Naive B cell (primary cell): ENCODE measurements around the gene ROBO3. TPM values are rescaled to one million over a fixed set of nuclear protein-coding genes. Genes with fewer than 3 reads are reported as not detected.

ENCODE experiments used
- ATAC-seq, 2 donors: fragments of 150-1000 bp; cut with Tn5 transposase; 2 replicates each; pipeline ENCODE4 v1.10.0; 2021; ENCODE audit warnings: low read depth in 2 of 2, mild to moderate bottlenecking in 2 of 2, moderate library complexity in 2 of 2
- DNase-seq: peaks from one replicate; pipeline ENCODE4 v3.0.0; 2022
- H3K27ac Mint-ChIP-seq, 6 donors: one replicate each; pipeline ENCODE4 v1.8.0; 2020 to 2022; ENCODE audit warnings: mild to moderate bottlenecking in 6 of 6, mixed read lengths in 6 of 6, moderate library complexity in 5 of 6, inconsistent platforms in 2 of 6
- H3K27me3 Mint-ChIP-seq, 3 donors: one replicate each; pipeline ENCODE4 v1.8.0; 2021 to 2022; ENCODE audit warnings: mixed read lengths in 3 of 3, mild to moderate bottlenecking in 1 of 3
- H3K36me3 Mint-ChIP-seq, 2 donors: one replicate each; pipeline ENCODE4 v1.8.0; 2020 to 2022; ENCODE audit warnings: mixed read lengths in 2 of 2, inconsistent platforms in 1 of 2, mild to moderate bottlenecking in 1 of 2
- H3K4me1 Mint-ChIP-seq, 3 donors: one replicate each; pipeline ENCODE4 v1.8.0; 2020 to 2022; ENCODE audit warnings: mixed read lengths in 3 of 3, inconsistent platforms in 1 of 3, mild to moderate bottlenecking in 1 of 3, moderate library complexity in 1 of 3
- H3K4me3 Mint-ChIP-seq, 8 donors: one replicate each; pipeline ENCODE4 v1.8.0; 2020 to 2022; ENCODE audit warnings: mild to moderate bottlenecking in 8 of 8, mixed read lengths in 8 of 8, moderate library complexity in 8 of 8, inconsistent platforms in 2 of 8
- H3K9me3 Mint-ChIP-seq, 7 donors: one replicate each; pipeline ENCODE4 v1.8.0; 2020 to 2022; ENCODE audit warnings: mixed read lengths in 7 of 7, mild to moderate bottlenecking in 5 of 7, inconsistent platforms in 2 of 7, moderate library complexity in 1 of 7
- polyA plus RNA-seq, 6 donors: library from polyadenylated mRNA; unstranded; fragments of 300-500 nt; fragmentation: Illumina TruSeq; gene quantifications; one replicate each; pipeline ENCODE4 v1.2.3, GENCODE V29; 2021; ENCODE audit warnings: low read depth in 6 of 6

ROBO3 gene
- polyA plus RNA-seq, 6 donors from 2014 or later: 0.21 to 2.0 (median 0.69) TPM; not detected in 2

DNA sequence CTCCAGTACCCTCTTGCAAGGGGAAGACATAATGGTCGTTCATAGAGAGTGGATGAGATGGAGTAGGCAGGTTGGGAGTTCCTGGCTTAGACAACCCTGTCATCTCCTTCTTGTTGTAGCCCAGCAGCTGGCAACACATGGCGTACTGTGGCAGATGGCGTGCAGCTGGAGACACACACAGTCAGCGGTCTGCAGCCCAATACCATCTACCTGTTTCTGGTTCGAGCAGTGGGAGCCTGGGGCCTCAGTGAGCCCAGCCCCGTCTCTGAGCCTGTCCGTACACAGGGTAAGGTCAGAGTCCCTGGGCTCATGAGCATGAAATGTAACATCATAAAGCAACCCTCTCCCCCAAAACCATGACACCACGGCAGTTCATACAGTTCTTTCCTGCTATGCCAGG, 8.7 kb downstream of the ROBO3 start:
- Mint-ChIP-seq H3K27me3 (peaks cover 67 to 92% (median 86%) of the 10 kb centered on the region in 3 donors), H3K4me3 (peak overlapping the region in 3 of 8 donors; percentile 1 to 42 (median 5)), H3K4me1 (peaks cover 23 to 30% (median 24%) of the 10 kb centered on the region in 3 donors), H3K9me3 (peaks cover 0 to 4% (median 0%) of the 10 kb centered on the region in 7 donors), H3K36me3 (peaks cover 0 to 15% of the 10 kb centered on the region in 2 donors), H3K27ac (no peak overlapping the region)
- DNase-seq (no peak), ATAC-seq (no peak)

DNA sequence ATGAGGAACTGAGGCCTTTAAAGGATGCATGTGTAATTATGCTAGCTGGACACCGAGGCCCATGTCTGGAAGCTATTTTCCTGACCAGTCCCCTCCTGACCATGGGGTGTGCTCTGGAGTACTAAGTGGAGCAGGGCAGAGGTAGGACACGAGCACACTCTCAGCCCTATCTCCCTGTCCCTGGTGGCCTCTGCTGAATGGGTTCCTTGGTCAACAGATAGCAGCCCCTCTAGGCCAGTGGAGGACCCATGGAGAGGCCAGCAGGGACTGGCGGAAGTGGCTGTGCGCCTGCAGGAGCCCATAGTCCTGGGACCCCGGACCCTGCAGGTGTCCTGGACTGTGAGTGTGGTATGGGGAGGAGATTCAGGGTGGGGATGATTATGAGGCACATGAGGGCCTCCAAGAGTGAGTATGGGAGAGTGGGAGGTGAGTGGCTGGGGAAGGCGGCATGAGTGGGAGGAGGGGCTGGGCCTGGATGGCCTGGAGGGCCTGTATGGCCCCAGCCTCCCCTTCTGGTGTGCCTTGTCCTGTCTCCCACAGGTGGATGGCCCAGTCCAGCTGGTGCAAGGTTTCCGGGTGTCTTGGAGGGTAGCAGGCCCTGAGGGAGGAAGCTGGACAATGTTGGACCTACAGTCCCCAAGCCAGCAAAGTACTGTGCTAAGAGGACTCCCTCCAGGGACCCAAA, 9.5 kb downstream of the ROBO3 start:
- Mint-ChIP-seq H3K4me1 (peaks cover 16 to 25% (median 24%) of the 10 kb centered on the region in 3 donors), H3K27ac (no peak overlapping the region), H3K36me3 (peaks cover 0 to 15% of the 10 kb centered on the region in 2 donors), H3K4me3 (peak overlapping the region in 4 of 8 donors; percentile 33 to 79 (median 54)), H3K9me3 (peaks cover 0 to 4% (median 0%) of the 10 kb centered on the region in 7 donors), H3K27me3 (peaks cover 65 to 92% (median 86%) of the 10 kb centered on the region in 3 donors)
- ATAC-seq: no peak
- no peak for DNase-seq

DNA sequence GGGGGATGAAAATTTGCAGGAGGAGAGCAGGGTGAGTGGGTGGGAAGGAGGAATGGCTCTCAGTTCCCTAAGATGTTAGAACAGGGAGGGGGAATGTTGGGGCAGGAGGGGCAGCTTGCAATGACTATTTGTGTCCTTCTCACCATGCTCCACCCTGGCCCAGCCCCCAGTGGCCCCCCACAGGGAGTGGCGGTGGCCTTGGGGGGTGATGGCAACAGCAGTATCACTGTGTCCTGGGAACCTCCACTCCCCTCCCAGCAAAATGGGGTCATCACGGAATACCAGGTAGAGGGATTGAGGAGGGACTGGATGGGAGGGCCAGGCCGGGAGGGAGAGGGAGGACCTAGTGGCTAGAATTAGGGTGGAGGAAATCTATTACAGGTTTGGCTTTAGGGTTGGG, 10.2 kb downstream of the ROBO3 start:
- peaks cover 16 to 24% (median 23%) of the 10 kb centered on the region in 3 donors for H3K4me1 Mint-ChIP-seq
- peaks cover 58 to 91% (median 86%) of the 10 kb centered on the region in 3 donors for H3K27me3 Mint-ChIP-seq
- H3K9me3 Mint-ChIP-seq: peaks cover 0 to 2% (median 0%) of the 10 kb centered on the region in 7 donors
- ATAC-seq (no peak), DNase-seq (no peak)
- peak overlapping the region in 2 of 6 donors; percentile 30 to 42 for H3K27ac Mint-ChIP-seq
- peak overlapping the region; percentile 19 to 88 (median 74) for H3K4me3 Mint-ChIP-seq
- H3K36me3 Mint-ChIP-seq: peaks cover 0 to 15% of the 10 kb centered on the region in 2 donors

DNA sequence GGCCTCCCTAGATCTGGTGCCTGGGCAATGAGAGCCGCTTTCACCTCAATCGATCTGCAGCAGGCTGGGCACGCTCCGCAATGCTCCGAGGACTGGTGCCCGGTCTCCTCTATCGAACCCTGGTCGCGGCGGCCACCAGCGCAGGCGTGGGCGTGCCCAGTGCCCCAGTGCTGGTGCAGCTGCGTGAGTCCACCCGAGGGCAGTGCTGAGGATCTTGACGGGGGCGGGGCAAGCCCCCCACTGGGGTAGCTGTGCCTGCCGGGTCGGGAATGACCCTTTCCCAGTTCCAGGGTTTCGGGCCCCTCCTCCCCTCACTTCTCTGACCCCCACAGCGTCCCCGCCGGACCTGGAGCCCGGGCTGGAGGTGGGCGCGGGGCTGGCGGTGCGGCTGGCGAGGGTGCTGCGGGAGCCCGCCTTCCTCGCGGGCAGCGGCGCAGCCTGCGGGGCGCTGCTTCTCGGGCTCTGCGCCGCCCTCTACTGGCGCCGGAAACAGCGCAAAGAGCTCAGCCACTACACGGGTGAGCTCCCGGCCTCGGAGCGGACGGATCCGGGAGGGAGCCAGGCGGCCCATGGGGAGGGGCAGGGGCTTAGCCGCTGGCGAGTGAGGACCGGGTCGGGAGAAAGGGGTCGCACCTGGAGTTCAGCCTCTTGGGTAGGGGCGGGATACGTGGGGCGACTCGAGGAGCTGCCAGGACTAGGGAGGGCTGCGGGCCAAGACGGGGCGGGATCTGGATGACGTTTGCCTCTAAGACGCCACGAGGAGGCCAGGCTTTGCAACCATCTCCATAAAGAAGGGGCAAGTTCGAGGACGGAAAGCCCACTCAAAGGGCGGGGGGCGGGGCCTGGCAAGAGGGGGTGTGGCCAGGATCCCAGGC, 10.9 kb downstream of the ROBO3 start:
- Mint-ChIP-seq H3K4me1 (peaks cover 16 to 24% (median 23%) of the 10 kb centered on the region in 3 donors), H3K9me3 (peaks cover 0 to 2% (median 0%) of the 10 kb centered on the region in 7 donors), H3K27ac (peak overlapping the region in 3 of 6 donors; percentile 38 to 86 (median 82)), H3K4me3 (peak overlapping the region; percentile 76 to 94 (median 88)), H3K36me3 (peaks cover 0 to 15% of the 10 kb centered on the region in 2 donors), H3K27me3 (peaks cover 53 to 90% (median 88%) of the 10 kb centered on the region in 3 donors)
- peak; percentile 93 to 94 for ATAC-seq
- DNase-seq: peak; percentile 61

DNA sequence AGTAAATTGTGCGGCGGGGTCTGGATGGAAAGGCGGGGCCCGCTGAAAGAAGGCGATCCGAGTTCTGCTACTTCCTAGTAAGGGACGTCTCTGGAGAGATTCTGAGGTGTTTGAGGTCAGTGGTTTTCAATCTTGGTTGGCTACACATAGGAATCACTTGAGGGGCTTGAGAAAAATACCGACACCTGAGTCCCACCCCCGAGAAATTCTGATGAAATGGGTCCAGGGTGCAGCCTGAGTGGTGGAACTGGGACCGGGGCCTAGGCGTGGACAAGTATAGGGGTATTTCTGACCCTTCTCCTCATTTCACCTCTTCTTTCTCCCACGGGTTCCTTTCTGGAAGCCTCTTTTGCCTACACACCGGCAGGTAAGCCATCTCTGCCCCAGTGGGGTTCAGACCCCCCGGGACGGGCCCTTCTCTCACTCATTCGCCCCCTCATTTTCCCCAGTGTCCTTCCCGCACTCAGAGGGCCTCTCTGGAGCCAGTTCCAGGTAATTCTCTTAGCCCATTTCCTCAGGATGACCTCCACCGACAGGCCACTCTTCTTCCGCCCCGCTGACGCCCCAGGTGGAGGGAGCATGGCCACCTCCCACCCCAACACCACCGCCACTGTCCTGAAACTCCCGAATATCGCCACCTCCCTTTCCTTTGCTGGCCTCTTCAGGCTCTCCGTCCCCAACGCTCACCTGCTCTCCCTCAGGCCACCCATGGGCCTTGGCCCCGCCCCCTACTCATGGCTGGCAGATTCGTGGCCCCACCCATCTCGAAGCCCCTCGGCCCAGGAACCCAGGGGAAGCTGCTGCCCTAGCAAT, 11.8 kb downstream of the ROBO3 start:
- DNase-seq (no peak), ATAC-seq (no peak)
- H3K4me1 Mint-ChIP-seq: peaks cover 16 to 24% (median 23%) of the 10 kb centered on the region in 3 donors
- peaks cover 45 to 85% (median 84%) of the 10 kb centered on the region in 3 donors for H3K27me3 Mint-ChIP-seq
- H3K27ac Mint-ChIP-seq: peak overlapping the region in 3 of 6 donors; percentile 14 to 91 (median 43)
- H3K4me3 Mint-ChIP-seq: peak overlapping the region; percentile 76 to 94 (median 88)
- H3K36me3 Mint-ChIP-seq: peaks cover 0 to 15% of the 10 kb centered on the region in 2 donors
- H3K9me3 Mint-ChIP-seq: peaks cover 0 to 2% (median 0%) of the 10 kb centered on the region in 7 donors

DNA sequence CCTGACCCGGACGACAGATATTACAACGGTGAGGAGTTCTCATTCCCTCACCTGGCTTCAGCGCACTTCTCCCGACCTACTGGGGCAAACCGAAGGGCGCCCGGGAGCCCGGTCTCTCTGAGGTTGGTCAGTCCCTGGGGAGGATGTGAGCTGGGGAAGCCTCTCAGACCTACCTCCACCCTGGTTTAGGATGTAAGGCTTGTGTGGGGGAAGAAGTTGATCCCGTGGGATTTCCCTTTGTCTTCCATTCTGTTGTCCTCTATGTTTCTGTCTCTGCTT, 12.3 kb downstream of the ROBO3 start:
- H3K4me3 Mint-ChIP-seq: peak overlapping the region; percentile 74 to 94 (median 88)
- no peak for DNase-seq
- H3K27ac Mint-ChIP-seq: peak overlapping the region in 2 of 6 donors; percentile 16 to 43
- peaks cover 16 to 24% (median 23%) of the 10 kb centered on the region in 3 donors for H3K4me1 Mint-ChIP-seq
- ATAC-seq: no peak
- H3K27me3 Mint-ChIP-seq: peaks cover 40 to 80% (median 78%) of the 10 kb centered on the region in 3 donors
- peaks cover 0 to 15% of the 10 kb centered on the region in 2 donors for H3K36me3 Mint-ChIP-seq
- H3K9me3 Mint-ChIP-seq: peaks cover 0 to 2% (median 0%) of the 10 kb centered on the region in 7 donors

DNA sequence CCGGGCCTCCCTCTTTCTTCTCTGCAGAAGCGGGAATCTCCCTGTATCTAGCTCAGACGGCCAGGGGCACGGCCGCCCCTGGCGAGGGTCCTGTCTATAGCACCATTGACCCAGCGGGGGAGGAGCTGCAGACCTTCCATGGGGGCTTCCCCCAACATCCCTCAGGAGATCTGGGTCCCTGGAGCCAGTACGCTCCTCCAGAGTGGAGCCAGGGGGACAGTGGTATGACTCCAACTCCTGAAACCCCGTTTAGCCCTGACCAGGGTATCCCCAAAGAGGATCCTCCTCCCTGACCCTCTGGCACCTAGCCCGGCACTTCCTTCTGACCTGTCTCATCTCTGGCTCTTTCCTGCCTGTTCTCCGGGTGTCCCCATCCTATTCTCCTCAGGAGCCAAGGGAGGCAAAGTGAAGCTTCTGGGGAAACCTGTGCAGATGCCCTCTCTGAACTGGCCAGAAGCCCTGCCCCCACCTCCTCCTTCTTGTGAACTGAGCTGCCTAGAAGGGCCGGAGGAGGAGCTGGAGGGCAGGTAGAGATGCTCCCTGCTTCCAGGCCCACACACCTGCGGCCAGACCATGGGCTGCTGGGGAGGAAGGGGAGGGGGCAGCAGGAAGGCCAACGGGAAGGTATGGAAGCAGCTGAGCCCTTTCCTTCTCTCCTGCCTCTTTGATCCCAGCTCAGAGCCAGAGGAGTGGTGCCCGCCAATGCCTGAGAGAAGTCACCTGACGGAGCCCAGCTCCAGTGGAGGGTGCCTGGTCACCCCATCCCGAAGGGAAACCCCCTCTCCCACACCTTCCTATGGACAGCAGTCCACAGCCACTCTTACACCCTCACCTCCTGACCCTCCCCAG, 12.9 kb downstream of the ROBO3 start:
- ATAC-seq (no peak), DNase-seq (no peak)
- Mint-ChIP-seq H3K27me3 (peaks cover 40 to 74% (median 73%) of the 10 kb centered on the region in 3 donors), H3K27ac (peak overlapping the region in 3 of 6 donors; percentile 16 to 43 (median 19)), H3K36me3 (peaks cover 0 to 15% of the 10 kb centered on the region in 2 donors), H3K4me1 (peaks cover 16 to 24% (median 23%) of the 10 kb centered on the region in 3 donors), H3K9me3 (peaks cover 0 to 2% (median 0%) of the 10 kb centered on the region in 7 donors), H3K4me3 (peak overlapping the region; percentile 69 to 94 (median 82))

DNA sequence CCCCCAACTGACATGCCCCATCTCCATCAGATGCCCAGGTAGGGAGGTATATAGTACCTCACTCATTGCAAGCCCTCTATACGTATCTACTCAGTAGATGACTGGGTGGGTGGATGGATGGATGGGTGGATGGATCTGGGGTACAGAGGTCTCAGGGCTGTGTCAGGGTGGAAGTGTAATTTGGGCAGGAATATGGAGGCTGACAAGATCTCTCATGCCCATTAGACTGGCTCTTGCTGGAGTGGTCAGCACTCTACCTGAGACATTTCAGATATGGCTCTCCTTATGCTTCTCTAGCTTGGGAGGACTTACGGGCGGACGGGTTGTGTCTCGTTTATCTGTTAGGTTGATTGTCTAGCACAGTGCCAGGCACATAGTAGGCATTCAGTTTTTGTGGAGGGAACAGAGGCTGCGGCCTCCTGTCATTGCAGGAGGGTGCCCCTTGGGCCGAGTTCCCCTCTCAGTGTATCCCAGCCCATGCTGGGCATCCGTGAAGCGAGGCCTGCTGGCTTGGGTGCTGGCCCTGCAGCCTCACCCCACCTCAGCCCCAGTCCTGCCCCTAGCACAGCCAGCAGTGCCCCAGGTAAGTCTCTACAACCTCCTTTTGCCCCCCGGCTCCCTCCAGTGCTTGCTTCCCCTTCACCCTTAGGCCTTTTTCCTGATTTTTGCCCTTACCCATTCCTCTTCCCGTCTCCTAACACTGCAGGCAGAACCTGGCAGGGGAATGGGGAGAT, 13.7 kb downstream of the ROBO3 start:
- H3K36me3 Mint-ChIP-seq: peaks cover 0 to 15% of the 10 kb centered on the region in 2 donors
- H3K4me1 Mint-ChIP-seq: peaks cover 16 to 24% (median 23%) of the 10 kb centered on the region in 3 donors
- DNase-seq (no peak), ATAC-seq (no peak)
- peak overlapping the region in 4 of 8 donors; percentile 42 to 75 (median 50) for H3K4me3 Mint-ChIP-seq
- H3K27me3 Mint-ChIP-seq: peaks cover 36 to 70% (median 69%) of the 10 kb centered on the region in 3 donors
- peaks cover 0 to 2% (median 0%) of the 10 kb centered on the region in 7 donors for H3K9me3 Mint-ChIP-seq
- H3K27ac Mint-ChIP-seq: no peak overlapping the region

DNA sequence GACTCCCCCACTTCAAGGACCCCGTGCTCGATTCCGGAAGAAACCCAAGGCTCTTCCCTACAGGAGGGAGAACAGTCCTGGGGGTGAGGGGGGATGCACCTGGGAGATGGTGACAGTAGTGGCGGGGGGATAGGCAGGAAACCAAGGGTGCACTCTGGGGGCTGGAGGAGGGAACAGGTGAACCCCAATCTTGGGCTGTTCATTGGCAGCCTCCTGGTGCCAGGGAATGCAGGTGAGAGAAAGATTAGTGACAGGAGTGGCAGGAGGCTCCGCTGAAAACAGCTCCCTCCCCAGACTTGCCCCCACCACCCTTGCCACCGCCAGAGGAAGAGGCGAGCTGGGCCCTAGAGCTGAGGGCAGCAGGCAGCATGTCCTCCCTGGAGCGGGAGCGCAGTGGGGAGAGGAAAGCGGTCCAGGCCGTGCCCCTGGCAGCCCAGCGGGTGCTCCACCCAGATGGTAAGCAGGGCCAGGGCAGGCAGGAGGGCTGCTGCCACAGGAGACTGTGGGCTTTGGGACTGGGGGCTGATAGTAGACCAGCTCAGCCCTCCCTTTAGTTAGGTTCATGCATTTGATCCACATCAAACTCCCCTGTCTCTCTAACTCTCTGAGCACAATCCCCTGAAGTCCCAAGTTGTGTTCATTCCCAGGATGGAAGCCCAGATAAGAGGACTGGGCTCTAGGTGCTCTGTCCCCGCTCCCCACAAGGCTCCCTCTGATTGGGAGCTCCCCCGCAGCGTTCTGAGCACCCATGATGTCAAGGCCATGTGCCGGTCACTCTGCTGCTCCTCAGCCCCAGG, 14.5 kb downstream of the ROBO3 start:
- H3K4me1 Mint-ChIP-seq: peaks cover 16 to 23% (median 23%) of the 10 kb centered on the region in 3 donors
- peaks cover 0 to 15% of the 10 kb centered on the region in 2 donors for H3K36me3 Mint-ChIP-seq
- DNase-seq (no peak), ATAC-seq (no peak)
- H3K27ac Mint-ChIP-seq: peak overlapping the region in 1 of 6 donors; percentile 10
- peaks cover 0 to 2% (median 0%) of the 10 kb centered on the region in 7 donors for H3K9me3 Mint-ChIP-seq
- peaks cover 33 to 69% (median 67%) of the 10 kb centered on the region in 3 donors for H3K27me3 Mint-ChIP-seq
- peak overlapping the region in 1 of 8 donors; percentile 75 for H3K4me3 Mint-ChIP-seq

DNA sequence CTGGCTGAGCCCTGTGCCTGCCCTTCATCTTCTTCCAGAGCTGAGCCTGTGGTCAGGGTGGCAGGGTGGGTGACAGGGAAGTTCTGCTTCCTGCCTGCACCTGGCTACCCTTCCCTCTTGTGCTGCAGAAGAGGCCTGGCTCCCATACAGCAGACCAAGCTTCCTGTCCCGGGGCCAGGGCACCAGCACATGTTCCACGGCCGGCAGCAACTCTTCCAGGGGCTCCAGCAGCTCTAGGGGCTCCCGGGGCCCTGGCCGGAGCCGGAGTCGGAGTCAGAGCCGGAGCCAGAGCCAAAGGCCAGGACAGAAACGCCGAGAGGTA, 15.0 kb downstream of the ROBO3 start:
- H3K9me3 Mint-ChIP-seq: peaks cover 0 to 2% (median 0%) of the 10 kb centered on the region in 7 donors
- H3K27me3 Mint-ChIP-seq: peaks cover 33 to 69% (median 62%) of the 10 kb centered on the region in 3 donors
- H3K27ac Mint-ChIP-seq: peak overlapping the region in 1 of 6 donors; percentile 10
- H3K4me3 Mint-ChIP-seq: peak overlapping the region in 1 of 8 donors; percentile 3
- ATAC-seq: no peak
- peaks cover 0 to 15% of the 10 kb centered on the region in 2 donors for H3K36me3 Mint-ChIP-seq
- H3K4me1 Mint-ChIP-seq: peaks cover 16 to 23% (median 17%) of the 10 kb centered on the region in 3 donors
- DNase-seq: no peak

DNA sequence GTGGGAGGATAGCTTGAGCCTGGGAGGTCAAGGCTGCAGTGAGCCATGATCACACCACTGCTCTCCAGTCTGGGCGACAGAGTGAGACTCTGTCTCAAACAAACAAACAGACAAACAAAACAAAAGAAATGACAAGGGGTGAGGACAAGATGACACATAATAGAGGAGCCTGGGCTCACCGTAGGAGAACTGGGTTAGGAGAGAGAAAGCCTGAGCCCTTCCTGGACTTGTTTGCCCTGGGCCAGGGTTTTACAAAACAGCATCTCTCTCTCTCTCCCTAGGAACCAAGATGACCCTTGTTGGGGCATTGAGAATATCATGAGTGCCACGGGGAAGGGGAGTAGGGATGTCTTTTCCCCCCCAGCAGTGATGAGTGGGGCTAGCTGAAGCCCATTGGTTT, 15.7 kb downstream of the ROBO3 start:
- peaks cover 11 to 18% (median 16%) of the 10 kb centered on the region in 3 donors for H3K4me1 Mint-ChIP-seq
- H3K4me3 Mint-ChIP-seq: no peak overlapping the region
- peaks cover 0 to 15% of the 10 kb centered on the region in 2 donors for H3K36me3 Mint-ChIP-seq
- ATAC-seq (no peak), DNase-seq (no peak)
- H3K27ac Mint-ChIP-seq: peak overlapping the region in 1 of 6 donors; percentile 72
- H3K9me3 Mint-ChIP-seq: peaks cover 0 to 2% (median 0%) of the 10 kb centered on the region in 7 donors
- peaks cover 33 to 69% (median 62%) of the 10 kb centered on the region in 3 donors for H3K27me3 Mint-ChIP-seq
